ENCODE results near the gene CNTRL.

CNTRL gene

DNA sequence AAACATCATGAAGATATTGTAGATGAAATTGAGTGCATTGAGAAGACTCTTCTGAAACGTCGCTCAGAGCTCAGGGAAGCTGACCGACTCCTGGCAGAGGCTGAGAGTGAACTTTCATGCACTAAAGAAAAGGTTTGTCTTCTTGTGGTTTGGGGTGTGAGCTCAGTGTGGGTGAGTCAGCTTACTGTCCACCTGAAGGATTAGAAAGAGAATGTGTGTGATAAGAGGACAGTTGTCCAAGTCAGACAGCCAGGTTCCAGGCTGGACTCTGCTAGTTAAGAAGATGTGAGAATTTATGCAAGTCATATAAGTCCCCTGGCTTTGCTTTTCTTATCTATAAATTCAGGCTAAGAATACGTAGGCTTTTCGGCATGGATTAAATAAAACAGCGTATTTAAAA lies 80.0 kb downstream of the CNTRL start:
- no peak for DNase-seq (ENCODE audit: low read depth, low spot score)
- TF ChIP-seq, protein P1, sequence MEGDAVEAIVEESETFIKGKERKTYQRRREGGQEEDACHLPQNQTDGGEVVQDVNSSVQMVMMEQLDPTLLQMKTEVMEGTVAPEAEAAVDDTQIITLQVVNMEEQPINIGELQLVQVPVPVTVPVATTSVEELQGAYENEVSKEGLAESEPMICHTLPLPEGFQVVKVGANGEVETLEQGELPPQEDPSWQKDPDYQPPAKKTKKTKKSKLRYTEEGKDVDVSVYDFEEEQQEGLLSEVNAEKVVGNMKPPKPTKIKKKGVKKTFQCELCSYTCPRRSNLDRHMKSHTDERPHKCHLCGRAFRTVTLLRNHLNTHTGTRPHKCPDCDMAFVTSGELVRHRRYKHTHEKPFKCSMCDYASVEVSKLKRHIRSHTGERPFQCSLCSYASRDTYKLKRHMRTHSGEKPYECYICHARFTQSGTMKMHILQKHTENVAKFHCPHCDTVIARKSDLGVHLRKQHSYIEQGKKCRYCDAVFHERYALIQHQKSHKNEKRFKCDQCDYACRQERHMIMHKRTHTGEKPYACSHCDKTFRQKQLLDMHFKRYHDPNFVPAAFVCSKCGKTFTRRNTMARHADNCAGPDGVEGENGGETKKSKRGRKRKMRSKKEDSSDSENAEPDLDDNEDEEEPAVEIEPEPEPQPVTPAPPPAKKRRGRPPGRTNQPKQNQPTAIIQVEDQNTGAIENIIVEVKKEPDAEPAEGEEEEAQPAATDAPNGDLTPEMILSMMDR (IDR thresholded peaks at IDR 0.05; ENCODE audit: insufficient read depth, low read length, missing control alignments) = no peak
- no peak overlapping the region for H3K4me3 ChIP-seq (ENCODE audit: low read depth, low read length)
- POLR2A ChIA-PET = no interaction called here
- CTCF ChIA-PET = interaction anchor here (1.5 to 2.1 kb wide), 3 partner anchors 34 to 173 kb away, joined by 3 to 8 read pairs (median 6); no protein-coding TSS in a partner anchor

GRCh38 chr9:121156263-121156731 lies 81.5 kb downstream of the CNTRL start:
- TF ChIP-seq, protein P1 (IDR thresholded peaks at IDR 0.05; ENCODE audit: insufficient read depth, low read length, missing control alignments) = no peak
- H3K4me3 ChIP-seq (ENCODE audit: low read depth, low read length) = no peak overlapping the region
- CTCF ChIA-PET = interaction anchor here (1.4 to 2.1 kb wide), 4 partner anchors 13 to 175 kb away, joined by 3 to 8 read pairs (median 6); no protein-coding TSS in a partner anchor

DNA sequence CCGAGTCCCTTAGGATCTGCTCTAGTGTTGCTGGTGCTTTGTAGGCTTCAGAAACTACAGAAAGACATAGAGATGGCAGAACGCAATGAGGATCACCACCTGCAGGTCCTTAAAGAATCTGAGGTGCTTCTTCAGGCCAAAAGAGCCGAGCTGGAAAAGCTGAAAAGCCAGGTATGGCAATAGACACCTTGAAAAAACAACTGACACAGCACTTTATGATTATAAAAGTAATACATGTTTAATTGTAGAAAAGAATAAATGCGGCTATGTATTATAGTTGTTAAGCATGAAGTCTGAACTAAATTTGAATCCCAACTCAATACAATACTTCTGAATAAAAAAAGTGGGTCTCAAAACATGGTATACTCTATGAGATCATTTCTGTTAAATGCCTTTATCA lies 83.2 kb downstream of the CNTRL start:
- TF ChIP-seq, protein P1 (IDR thresholded peaks at IDR 0.05; ENCODE audit: insufficient read depth, low read length, missing control alignments) = no peak
- CTCF ChIA-PET = interaction anchor here (0.6 to 2.2 kb wide), 3 partner anchors 12 to 1080 kb away, joined by 3 to 11 read pairs (median 3); no protein-coding TSS in a partner anchor
- POLR2A ChIA-PET = no interaction called here
- no peak overlapping the region for H3K4me3 ChIP-seq (ENCODE audit: low read depth, low read length)
- DNase-seq (ENCODE audit: low read depth, low spot score) = no peak

More at GRCh38 chr9:121156263-121156731, 81.5 kb downstream of the CNTRL start:
- DNase-seq (ENCODE audit: low read depth, low spot score) = peak; percentile 59
- POLR2A ChIA-PET = no interaction called here

DNA sequence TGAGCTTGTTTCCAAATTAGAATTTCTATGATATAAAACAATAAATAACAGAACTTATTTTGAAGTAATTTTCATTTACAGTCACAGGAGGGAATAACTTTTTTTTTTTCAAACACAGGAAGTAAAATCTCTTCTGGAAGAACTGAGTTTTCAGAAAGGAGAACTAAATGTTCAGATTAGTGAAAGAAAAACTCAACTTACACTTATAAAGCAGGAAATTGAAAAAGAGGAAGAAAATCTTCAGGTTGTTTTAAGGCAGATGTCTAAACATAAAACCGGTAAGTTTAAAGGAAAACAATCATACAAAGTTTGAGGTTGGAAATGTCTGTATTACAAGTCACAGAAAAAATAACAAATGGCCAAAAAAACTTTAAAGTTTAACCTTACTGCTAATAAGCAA lies 85.3 kb downstream of the CNTRL start:
- POLR2A ChIA-PET = no interaction called here
- no peak overlapping the region for H3K4me3 ChIP-seq (ENCODE audit: low read depth, low read length)
- CTCF ChIA-PET = interaction anchor here (1.6 kb wide), 1 partner anchor 9 kb away, joined by 3 read pairs; no protein-coding TSS in a partner anchor
- TF ChIP-seq, protein P1 (IDR thresholded peaks at IDR 0.05; ENCODE audit: insufficient read depth, low read length, missing control alignments) = no peak
- DNase-seq (ENCODE audit: low read depth, low spot score) = no peak

DNA sequence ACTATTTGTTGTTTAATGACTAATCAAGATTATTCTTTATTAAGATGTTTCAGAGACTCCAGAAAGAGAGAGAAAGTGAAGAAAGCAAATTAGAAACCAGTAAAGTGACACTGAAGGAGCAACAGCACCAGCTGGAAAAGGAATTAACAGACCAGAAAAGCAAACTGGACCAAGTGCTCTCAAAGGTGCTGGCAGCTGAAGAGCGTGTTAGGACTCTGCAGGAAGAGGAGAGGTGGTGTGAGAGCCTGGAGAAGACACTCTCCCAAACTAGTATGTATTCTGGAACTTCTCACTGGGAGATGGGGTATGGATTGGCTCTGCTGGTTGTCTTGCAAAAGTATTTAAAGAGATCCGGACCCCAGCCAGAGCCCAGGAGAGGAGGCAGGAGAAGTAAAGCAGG lies 93.3 kb downstream of the CNTRL start:
- H3K4me3 ChIP-seq (ENCODE audit: low read depth, low read length) = no peak overlapping the region
- ChIA-PET CTCF (interaction anchor here (1.8 to 2.6 kb wide), 2 partner anchors 12 to 29 kb away, joined by 5 to 7 read pairs; no protein-coding TSS in a partner anchor), POLR2A (no interaction called here)
- TF ChIP-seq, protein P1 (IDR thresholded peaks at IDR 0.05; ENCODE audit: insufficient read depth, low read length, missing control alignments) = no peak
- no peak for DNase-seq (ENCODE audit: low read depth, low spot score)

GRCh38 chr9:121169094-121169601 lies 94.4 kb downstream of the CNTRL start:
- no peak for DNase-seq (ENCODE audit: low read depth, low spot score)
- H3K4me3 ChIP-seq (ENCODE audit: low read depth, low read length) = no peak overlapping the region
- POLR2A ChIA-PET = no interaction called here
- TF ChIP-seq, protein P1 (IDR thresholded peaks at IDR 0.05; ENCODE audit: insufficient read depth, low read length, missing control alignments) = peak; percentile 41
- CTCF ChIA-PET = interaction anchor here (1.0 to 2.7 kb wide), 6 partner anchors 9 to 230 kb away, joined by 3 to 11 read pairs (median 4); no protein-coding TSS in a partner anchor
